H9 (cell line): Measurements from ENCODE around the gene FCHSD2. TPM values are rescaled to one million over a fixed set of nuclear protein-coding genes. Genes with fewer than 3 reads are reported as not detected.

Experiments used
- DNase-seq: peaks from one replicate; pipeline ENCODE4 v3.0.0-alpha.2; 2017
- H2AFZ ChIP-seq: one replicate; pipeline ENCODE4 v1.6.1; 2013; ENCODE audit warnings: mild to moderate bottlenecking, low read length, control low read depth, moderate library complexity
- H2AK5ac ChIP-seq: 2 replicates; pipeline ENCODE4 v1.6.1; 2013; ENCODE audit warnings: low read length, control low read depth, mixed read lengths; ENCODE audit not compliant: insufficient read length
- H2BK120ac ChIP-seq: one replicate; pipeline ENCODE4 v1.6.1; 2013; ENCODE audit warnings: low read depth, mild to moderate bottlenecking, low read length, control low read depth, inconsistent platforms; ENCODE audit not compliant: poor library complexity, severe bottlenecking
- H2BK12ac ChIP-seq: 2 replicates; pipeline ENCODE4 v1.6.1; 2013; ENCODE audit warnings: low read length, control low read depth, mixed read lengths, low read depth; ENCODE audit not compliant: insufficient read length
- H2BK15ac ChIP-seq: 2 replicates; pipeline ENCODE4 v1.6.1; 2013; ENCODE audit warnings: low read depth, low read length, control low read depth
- H2BK20ac ChIP-seq: one replicate; pipeline ENCODE4 v1.6.1; 2013; ENCODE audit warnings: low read depth, mild to moderate bottlenecking, low read length, control low read depth, inconsistent platforms; ENCODE audit not compliant: poor library complexity, severe bottlenecking
- H2BK5ac ChIP-seq: 2 replicates; pipeline ENCODE4 v1.6.1; 2013; ENCODE audit warnings: low read length, control low read depth, mixed read lengths; ENCODE audit not compliant: insufficient read length
- H3K14ac ChIP-seq: 2 replicates; pipeline ENCODE4 v1.6.1; 2013; ENCODE audit warnings: low read length, control low read depth; ENCODE audit not compliant: insufficient read depth
- H3K18ac ChIP-seq: 2 replicates; pipeline ENCODE4 v1.6.1; 2013; ENCODE audit warnings: low read depth, mild to moderate bottlenecking, mixed read lengths, low read length, control low read depth; ENCODE audit not compliant: insufficient read length
- H3K23ac ChIP-seq: 2 replicates; pipeline ENCODE4 v1.6.1; 2013; ENCODE audit warnings: low read length, control low read depth, mixed read lengths, low read depth; ENCODE audit not compliant: insufficient read length
- H3K23me2 ChIP-seq: 2 replicates; pipeline ENCODE4 v1.6.1; 2013; ENCODE audit warnings: low read depth, mild to moderate bottlenecking, mixed read lengths, low read length, control low read depth; ENCODE audit not compliant: insufficient read length, poor library complexity, severe bottlenecking
- H3K27ac ChIP-seq: 2 replicates; pipeline ENCODE4 v1.5.1; 2013; ENCODE audit warnings: low read length, control low read depth, mixed read lengths, low read depth; ENCODE audit not compliant: insufficient read length
- H3K27me3 ChIP-seq: 2 replicates; pipeline ENCODE4 v1.6.1; 2013; ENCODE audit warnings: low read length, control low read depth, inconsistent platforms; ENCODE audit not compliant: insufficient read depth
- H3K4ac ChIP-seq: 2 replicates; pipeline ENCODE4 v1.6.1; 2013; ENCODE audit warnings: low read depth, mild to moderate bottlenecking, control low read depth, inconsistent platforms, low read length, moderate library complexity
- H3K4me1 ChIP-seq: 2 replicates; pipeline ENCODE4 v1.6.1; 2013; ENCODE audit warnings: low read length, control low read depth, inconsistent platforms; ENCODE audit not compliant: insufficient read depth
- H3K4me2 ChIP-seq: 2 replicates; pipeline ENCODE4 v1.6.1; 2013; ENCODE audit warnings: low read length, control low read depth, mixed read lengths; ENCODE audit not compliant: insufficient read length, insufficient read depth
- H3K56ac ChIP-seq: 2 replicates; pipeline ENCODE4 v1.6.1; 2013; ENCODE audit warnings: low read depth, mild to moderate bottlenecking, mixed read lengths, low read length, control low read depth; ENCODE audit not compliant: insufficient read length
- H3K79me1 ChIP-seq: 2 replicates; pipeline ENCODE4 v1.6.1; 2013; ENCODE audit warnings: low read depth, mild to moderate bottlenecking, moderate library complexity, low read length, control low read depth, inconsistent platforms; ENCODE audit not compliant: insufficient read depth, poor library complexity, severe bottlenecking
- H3K79me2 ChIP-seq: 2 replicates; pipeline ENCODE4 v1.6.1; 2013; ENCODE audit warnings: low read length, control low read depth, inconsistent platforms; ENCODE audit not compliant: insufficient read depth
- H3K9ac ChIP-seq: 2 replicates; pipeline ENCODE4 v1.6.1; 2013; ENCODE audit warnings: low read length, control low read depth, mixed read lengths; ENCODE audit not compliant: insufficient read length; ENCODE audit errors: extremely low read depth
- H3K9me3 ChIP-seq: one replicate; pipeline ENCODE4 v1.6.1; 2013; ENCODE audit warnings: low read depth, low read length, inconsistent platforms; ENCODE audit not compliant: control insufficient read depth
- H3T11ph ChIP-seq: one replicate; pipeline ENCODE4 v1.6.1; 2013; ENCODE audit warnings: mild to moderate bottlenecking, low read length, control low read depth, inconsistent platforms
- H4K20me1 ChIP-seq: one replicate; pipeline ENCODE4 v1.6.1; 2013; ENCODE audit not compliant: control insufficient read depth, insufficient read length, insufficient read depth
- H4K5ac ChIP-seq: 2 replicates; pipeline ENCODE4 v1.6.1; 2013; ENCODE audit warnings: low read depth, mild to moderate bottlenecking, mixed read lengths, low read length, control low read depth; ENCODE audit not compliant: insufficient read length
- H4K8ac ChIP-seq: replicated peaks from 2 replicates; pipeline ENCODE4 v1.6.1; 2013; ENCODE audit warnings: low read length, control low read depth, mixed read lengths, low read depth; ENCODE audit not compliant: insufficient read length
- H4K91ac ChIP-seq: 2 replicates; pipeline ENCODE4 v1.6.1; 2013; ENCODE audit warnings: low read depth, mild to moderate bottlenecking, moderate library complexity, mixed read lengths, low read length, control low read depth; ENCODE audit not compliant: insufficient read length
- H3K27ac Mint-ChIP-seq, 3 experiments: 2 replicates in 2 of 3; 3 replicates in 1 of 3; pipeline ENCODE4 v1.8.0; 2020 to 2021; ENCODE audit warnings: mixed read lengths in 3 of 3, mild to moderate bottlenecking in 1 of 3, moderate library complexity in 1 of 3
- H3K27me3 Mint-ChIP-seq: 2 replicates; pipeline ENCODE4 v1.8.0; 2021; ENCODE audit warnings: low read depth, mild to moderate bottlenecking, moderate library complexity, mixed read lengths
- H3K36me3 Mint-ChIP-seq, 3 experiments: 2 replicates in 2 of 3; 3 replicates in 1 of 3; pipeline ENCODE4 v1.8.0; 2020 to 2021; ENCODE audit warnings: low read depth in 3 of 3, mixed read lengths in 3 of 3; ENCODE audit not compliant: insufficient read depth in 1 of 3
- H3K4me1 Mint-ChIP-seq, 2 experiments: 2 replicates each; pipeline ENCODE4 v1.8.0; 2020; ENCODE audit warnings: mixed read lengths in 2 of 2
- H3K4me3 Mint-ChIP-seq, 2 experiments: 2 replicates in 1 of 2; 3 replicates in 1 of 2; pipeline ENCODE4 v1.8.0; 2020 to 2021; ENCODE audit warnings: mild to moderate bottlenecking in 2 of 2, mixed read lengths in 2 of 2, moderate library complexity in 1 of 2
- H3K9me3 Mint-ChIP-seq, 2 experiments: 2 replicates in 1 of 2; 3 replicates in 1 of 2; pipeline ENCODE4 v1.8.0; 2020; ENCODE audit warnings: mild to moderate bottlenecking in 2 of 2, mixed read lengths in 2 of 2, moderate library complexity in 1 of 2
- WGBS: extraction: QIAGEN DNeasy Blood & Tissue Kit; methylation state at CpG from one replicate; pipeline ENCODE4 v1.1.7; 2013; ENCODE audit warnings: missing lambda C conversion rate, low lambda C conversion rate, mixed read lengths; ENCODE audit not compliant: insufficient read length; ENCODE audit errors: extremely low coverage; 5-methylcytosine and 5-hydroxymethylcytosine counted together
- total RNA-seq: library from RNA; stranded (reverse); gene quantifications from 2 replicates; pipeline ENCODE4 v1.2.1, GENCODE V29; 2021
- TF ChIP-seq, protein P1 (sequence below): fragments of 200-600 bp; sonication (generic); conservative IDR thresholded peaks from 3 replicates; pipeline ENCODE4 v1.8.0; 2021; ENCODE audit warnings: antibody characterized with exemption, mild to moderate bottlenecking

FCHSD2 gene
- total RNA-seq, 1 experiment from 2014 or later: 17.8 TPM

DNA sequence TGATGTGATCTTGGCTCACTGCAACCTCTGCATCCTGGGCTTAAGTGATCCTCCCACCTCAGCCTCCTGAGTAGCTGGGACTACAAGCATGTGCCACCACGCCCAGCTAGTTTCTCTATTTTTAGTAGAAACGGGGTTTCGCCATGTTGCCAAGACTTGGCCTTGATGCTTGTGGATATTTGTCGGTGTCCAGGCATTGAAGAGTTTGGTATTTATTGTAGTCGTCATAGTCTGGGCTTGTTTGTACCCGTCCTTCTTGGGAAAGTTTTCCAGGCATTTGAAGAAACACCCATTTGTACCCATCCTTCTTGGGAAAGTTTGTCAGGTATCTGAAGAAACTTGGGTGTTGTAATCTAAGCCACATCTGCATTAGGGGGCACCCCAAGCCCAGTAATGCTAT lies 28.7 kb downstream of the FCHSD2 start:
- no peaks in the 10 kb centered on the region for H4K20me1 ChIP-seq
- H3K4ac ChIP-seq: no peak overlapping the region
- H3K9me3 Mint-ChIP-seq: peaks cover 6 to 13% of the 10 kb centered on the region in 2 experiments; a peak in 4 of 5 replicates
- H2BK20ac ChIP-seq: no peak overlapping the region
- no peaks in the 10 kb centered on the region for H3K79me1 ChIP-seq
- H3K18ac ChIP-seq: no peak overlapping the region
- H4K8ac ChIP-seq: no peak overlapping the region
- no peak overlapping the region for H3K9ac ChIP-seq
- no peak overlapping the region for H3K27ac Mint-ChIP-seq
- no peaks in the 10 kb centered on the region for H3K27me3 Mint-ChIP-seq
- H2BK5ac ChIP-seq: no peak overlapping the region
- peaks cover 0 to 5% of the 10 kb centered on the region in 2 experiments; a peak in 1 of 4 replicates for H3K4me1 Mint-ChIP-seq
- no peak overlapping the region for H3K23ac ChIP-seq
- H3K23me2 ChIP-seq: no peaks in the 10 kb centered on the region
- H3K4me1 ChIP-seq: no peaks in the 10 kb centered on the region
- no peak overlapping the region for H2BK12ac ChIP-seq
- no peak overlapping the region for H2BK120ac ChIP-seq
- TF ChIP-seq, protein P1, sequence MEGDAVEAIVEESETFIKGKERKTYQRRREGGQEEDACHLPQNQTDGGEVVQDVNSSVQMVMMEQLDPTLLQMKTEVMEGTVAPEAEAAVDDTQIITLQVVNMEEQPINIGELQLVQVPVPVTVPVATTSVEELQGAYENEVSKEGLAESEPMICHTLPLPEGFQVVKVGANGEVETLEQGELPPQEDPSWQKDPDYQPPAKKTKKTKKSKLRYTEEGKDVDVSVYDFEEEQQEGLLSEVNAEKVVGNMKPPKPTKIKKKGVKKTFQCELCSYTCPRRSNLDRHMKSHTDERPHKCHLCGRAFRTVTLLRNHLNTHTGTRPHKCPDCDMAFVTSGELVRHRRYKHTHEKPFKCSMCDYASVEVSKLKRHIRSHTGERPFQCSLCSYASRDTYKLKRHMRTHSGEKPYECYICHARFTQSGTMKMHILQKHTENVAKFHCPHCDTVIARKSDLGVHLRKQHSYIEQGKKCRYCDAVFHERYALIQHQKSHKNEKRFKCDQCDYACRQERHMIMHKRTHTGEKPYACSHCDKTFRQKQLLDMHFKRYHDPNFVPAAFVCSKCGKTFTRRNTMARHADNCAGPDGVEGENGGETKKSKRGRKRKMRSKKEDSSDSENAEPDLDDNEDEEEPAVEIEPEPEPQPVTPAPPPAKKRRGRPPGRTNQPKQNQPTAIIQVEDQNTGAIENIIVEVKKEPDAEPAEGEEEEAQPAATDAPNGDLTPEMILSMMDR: no peak
- no peak for DNase-seq
- no peaks in the 10 kb centered on the region for H3K27me3 ChIP-seq
- H3K79me2 ChIP-seq: no peaks in the 10 kb centered on the region
- no peak overlapping the region for H3K4me2 ChIP-seq
- H4K5ac ChIP-seq: no peak overlapping the region
- H4K91ac ChIP-seq: no peak overlapping the region
- H2AFZ ChIP-seq: no peak overlapping the region
- no peak overlapping the region for H3K4me3 Mint-ChIP-seq
- no peak overlapping the region for H3K14ac ChIP-seq
- no CpG with 5 or more reads among the region's 6 CpGs for WGBS
- H2AK5ac ChIP-seq: no peak overlapping the region
- peaks cover 0 to 18% (median 2%) of the 10 kb centered on the region in 3 experiments; a peak in 3 of 7 replicates for H3K36me3 Mint-ChIP-seq
- no peak overlapping the region for H3K56ac ChIP-seq
- H3K27ac ChIP-seq: no peak overlapping the region
- no peaks in the 10 kb centered on the region for H3K9me3 ChIP-seq
- H3T11ph ChIP-seq: no peak overlapping the region
- H2BK15ac ChIP-seq: no peak overlapping the region
